SK-N-SH treated with all-trans-retinoic acid at 6 μM for 48 hours (cell line): Measurements from ENCODE around the gene ZNF618.
A peak's percentile ranks its signal among the peaks of the same experiment; 100 is the strongest.

Experiments
- ATAC-seq: fragments of 200-7000 bp; cut with Tn5 transposase; 3 replicates; pipeline ENCODE4 v1.9.1; 2020; ENCODE audit warnings: mild to moderate bottlenecking, moderate library complexity
- ARNTL ChIP-seq: fragments of 450-650 bp; formaldehyde crosslinking; IDR thresholded peaks from 2 replicates; pipeline ENCODE4 v1.5.0; 2020; ENCODE audit warnings: low read depth, mild to moderate bottlenecking, moderate library complexity, borderline replicate concordance
- CREB5 ChIP-seq: fragments of 250-450 bp; sonication (Bioruptor Pico); IDR thresholded peaks from 2 replicates; pipeline ENCODE4 v1.5.1; 2020; ENCODE audit warnings: low read depth, mild to moderate bottlenecking, moderate library complexity
- CSDC2 ChIP-seq: fragments of 250-450 bp; sonication (Bioruptor Pico); IDR thresholded peaks from 2 replicates; pipeline ENCODE4 v1.5.0; 2020; ENCODE audit warnings: mild to moderate bottlenecking, moderate library complexity
- CSRNP3 ChIP-seq: fragments of 250-450 bp; sonication (Bioruptor Pico); IDR thresholded peaks from 2 replicates; pipeline ENCODE4 v1.5.1; 2021; ENCODE audit warnings: mild to moderate bottlenecking, moderate library complexity
- ESRRG ChIP-seq: fragments of 250-450 bp; sonication (Bioruptor Pico); IDR thresholded peaks from 2 replicates; pipeline ENCODE4 v1.6.1; 2021; ENCODE audit warnings: mild to moderate bottlenecking
- GLIS3 ChIP-seq: fragments of 250-450 bp; sonication (Bioruptor Pico); IDR thresholded peaks from 2 replicates; pipeline ENCODE4 v1.5.0; 2020; ENCODE audit warnings: mild to moderate bottlenecking, moderate library complexity
- ISL1 ChIP-seq: fragments of 250-450 bp; sonication (Bioruptor Pico); IDR thresholded peaks from 2 replicates; pipeline ENCODE4 v2.1.2; 2022; ENCODE audit warnings: mild to moderate bottlenecking, moderate library complexity
- OSR1 ChIP-seq: fragments of 250-450 bp; sonication (Bioruptor Pico); IDR thresholded peaks from 2 replicates; pipeline ENCODE4 v1.8.0; 2022; ENCODE audit warnings: moderate library complexity, mild to moderate bottlenecking, inconsistent platforms
- PATZ1 ChIP-seq: fragments of 250-450 bp; sonication (Bioruptor Pico); IDR thresholded peaks from 2 replicates; pipeline ENCODE4 v1.8.0; 2020; ENCODE audit warnings: mild to moderate bottlenecking, moderate library complexity, borderline replicate concordance
- PPARA ChIP-seq: fragments of 250-450 bp; sonication (Bioruptor Pico); IDR thresholded peaks from 2 replicates; pipeline ENCODE4 v1.5.0; 2020; ENCODE audit warnings: mild to moderate bottlenecking, borderline replicate concordance
- RARB ChIP-seq: fragments of 250-450 bp; sonication (Bioruptor Pico); IDR thresholded peaks from 2 replicates; pipeline ENCODE4 v1.8.0; 2021; ENCODE audit warnings: mild to moderate bottlenecking, moderate library complexity
- SNAI2 ChIP-seq: fragments of 250-450 bp; sonication (Bioruptor Pico); IDR thresholded peaks from 2 replicates; pipeline ENCODE4 v1.5.0; 2020; ENCODE audit warnings: mild to moderate bottlenecking, moderate library complexity
- TCF4 ChIP-seq: fragments of 250-450 bp; sonication (Bioruptor Pico); IDR thresholded peaks from 2 replicates; pipeline ENCODE4 v1.8.0; 2021; ENCODE audit warnings: mild to moderate bottlenecking, moderate library complexity, borderline replicate concordance
- TSHZ2 ChIP-seq: fragments of 250-450 bp; sonication (Bioruptor Pico); IDR thresholded peaks from 2 replicates; pipeline ENCODE4 v1.5.0; 2020; ENCODE audit warnings: mild to moderate bottlenecking, moderate library complexity
- ZC3H10 ChIP-seq: fragments of 250-450 bp; sonication (Bioruptor Pico); IDR thresholded peaks from 2 replicates; pipeline ENCODE4 v1.5.1; 2021; ENCODE audit warnings: mild to moderate bottlenecking, moderate library complexity
- ZFP3 ChIP-seq: fragments of 250-450 bp; sonication (Bioruptor Pico); IDR thresholded peaks from 2 replicates; pipeline ENCODE4 v1.5.0; 2020; ENCODE audit warnings: mild to moderate bottlenecking, moderate library complexity
- ZFP30 ChIP-seq: fragments of 450-650 bp; formaldehyde crosslinking; IDR thresholded peaks from 2 replicates; pipeline ENCODE4 v1.5.0; 2022; ENCODE audit warnings: mild to moderate bottlenecking, moderate library complexity
- ZNF565 ChIP-seq: fragments of 450-650 bp; formaldehyde crosslinking; conservative IDR thresholded peaks from 2 replicates; pipeline ENCODE4 v1.5.0; 2020; ENCODE audit warnings: low read depth, mild to moderate bottlenecking, moderate library complexity
- ZNF70 ChIP-seq: fragments of 450-650 bp; formaldehyde crosslinking; IDR thresholded peaks from 2 replicates; pipeline ENCODE4 v1.5.0; 2020; ENCODE audit warnings: mild to moderate bottlenecking, moderate library complexity
- ZNF8 ChIP-seq: fragments of 450-650 bp; formaldehyde crosslinking; IDR thresholded peaks from 2 replicates; pipeline ENCODE4 v1.5.0; 2020; ENCODE audit warnings: mild to moderate bottlenecking, moderate library complexity

The ZNF618 gene

GRCh38 chr9:114058688-114059046 lies 182.6 kb downstream of the ZNF618 start:
- TF ChIP-seq CSRNP3 (no peak), GLIS3 (CRISPR knock-in tag) (no peak), ZFP30 (no peak), CSDC2 (CRISPR knock-in tag) (no peak), ZNF8 (CRISPR knock-in tag) (no peak)
- ATAC-seq, result no peak

- TF ChIP-seq ZNF8 (CRISPR knock-in tag) (no peak), ZNF565 (no peak), ISL1 (CRISPR knock-in tag) (no peak), ESRRG (CRISPR knock-in tag) (no peak), PPARA (CRISPR knock-in tag) (no peak), ZC3H10 (CRISPR knock-in tag) (no peak), TCF4 (no peak), ZNF70 (CRISPR knock-in tag) (no peak), TSHZ2 (CRISPR knock-in tag) (no peak), ZFP30 (no peak), OSR1 (CRISPR knock-in tag) (no peak), GLIS3 (CRISPR knock-in tag) (no peak)
- ATAC-seq, result peak; percentile 24
Measured at GRCh38 chr9:114059047-114059803, 183.1 kb downstream of the ZNF618 start.

- TF ChIP-seq ARNTL, result no peak
- TF ChIP-seq ZFP3 (CRISPR knock-in tag), result no peak
- TF ChIP-seq, all 23 proteins: peak for 0
- no peak for ATAC-seq
Measured at GRCh38 chr9:114060070-114060469, 184.0 kb downstream of the ZNF618 start.

GRCh38 chr9:114060711-114061110 lies 184.6 kb downstream of the ZNF618 start:
- no peak for TF ChIP-seq CSDC2 (CRISPR knock-in tag)
- TF ChIP-seq ZNF70 (CRISPR knock-in tag), result no peak
- TF ChIP-seq PATZ1 (CRISPR knock-in tag), result no peak
- no peak for TF ChIP-seq SNAI2 (CRISPR knock-in tag)
- no peak for TF ChIP-seq ZNF565
- no peak for TF ChIP-seq CREB5 (CRISPR knock-in tag)
- no peak for TF ChIP-seq OSR1 (CRISPR knock-in tag)
- no peak for TF ChIP-seq ISL1 (CRISPR knock-in tag)
- no peak for TF ChIP-seq RARB (CRISPR knock-in tag)
- no peak for TF ChIP-seq ZFP3 (CRISPR knock-in tag)
- TF ChIP-seq ZNF8 (CRISPR knock-in tag), result no peak
- TF ChIP-seq TCF4, result no peak
- TF ChIP-seq ESRRG (CRISPR knock-in tag), result no peak
- TF ChIP-seq CSRNP3, result no peak
- no peak for TF ChIP-seq GLIS3 (CRISPR knock-in tag)
- TF ChIP-seq ZFP30, result no peak
- no peak for TF ChIP-seq PPARA (CRISPR knock-in tag)
- no peak for TF ChIP-seq ARNTL
- ATAC-seq, result no peak; the same call in 1 of the 3 replicates
